ENCODE results near the gene CLASP1. TPM values are rescaled to one million over a fixed set of nuclear protein-coding genes. Genes with fewer than 3 reads are reported as not detected.

Gene CLASP1
- total RNA-seq, 1 donor from 2014 or later = 163 TPM

- Mint-ChIP-seq H3K36me3 (ENCODE audit: unreplicated experiment) (no peaks in the 10 kb centered on the region), H3K27me3 (ENCODE audit: unreplicated experiment) (no peaks in the 10 kb centered on the region), H3K27ac (ENCODE audit: unreplicated experiment) (no peak overlapping the region), H3K9me3 (ENCODE audit: unreplicated experiment) (no peaks in the 10 kb centered on the region), H3K4me1 (ENCODE audit: low read depth, unreplicated experiment) (no peaks in the 10 kb centered on the region), H3K4me3 (ENCODE audit: unreplicated experiment) (no peak overlapping the region)
- DNase-seq = no peak
- TF ChIP-seq CTCF (IDR thresholded peaks at IDR 0.05; ENCODE audit: partially characterized antibody, unreplicated experiment) = no peak
These were observed 239.3 kb downstream of the CLASP1 start for GRCh38 chr2:121409966-121410365.

GRCh38 chr2:121409388-121409787 is 239.9 kb downstream of the CLASP1 start:
- Mint-ChIP-seq H3K4me3 (ENCODE audit: unreplicated experiment) (no peak overlapping the region), H3K27ac (ENCODE audit: unreplicated experiment) (no peak overlapping the region), H3K27me3 (ENCODE audit: unreplicated experiment) (no peaks in the 10 kb centered on the region), H3K9me3 (ENCODE audit: unreplicated experiment) (no peaks in the 10 kb centered on the region), H3K36me3 (ENCODE audit: unreplicated experiment) (no peaks in the 10 kb centered on the region), H3K4me1 (ENCODE audit: low read depth, unreplicated experiment) (no peaks in the 10 kb centered on the region)
- no peak for DNase-seq
- no peak for TF ChIP-seq CTCF (IDR thresholded peaks at IDR 0.05; ENCODE audit: partially characterized antibody, unreplicated experiment)

GRCh38 chr2:121408641-121409040 is 240.6 kb downstream of the CLASP1 start:
- Mint-ChIP-seq H3K4me3 (ENCODE audit: unreplicated experiment) (no peak overlapping the region), H3K9me3 (ENCODE audit: unreplicated experiment) (no peaks in the 10 kb centered on the region), H3K27me3 (ENCODE audit: unreplicated experiment) (no peaks in the 10 kb centered on the region), H3K27ac (ENCODE audit: unreplicated experiment) (no peak overlapping the region), H3K4me1 (ENCODE audit: low read depth, unreplicated experiment) (no peaks in the 10 kb centered on the region), H3K36me3 (ENCODE audit: unreplicated experiment) (no peaks in the 10 kb centered on the region)
- DNase-seq = no peak
- TF ChIP-seq CTCF (IDR thresholded peaks at IDR 0.05; ENCODE audit: partially characterized antibody, unreplicated experiment) = no peak

GRCh38 chr2:121405233-121405632 is 244.0 kb downstream of the CLASP1 start:
- Mint-ChIP-seq H3K9me3 (ENCODE audit: unreplicated experiment) (no peaks in the 10 kb centered on the region), H3K27me3 (ENCODE audit: unreplicated experiment) (no peaks in the 10 kb centered on the region), H3K36me3 (ENCODE audit: unreplicated experiment) (no peaks in the 10 kb centered on the region), H3K27ac (ENCODE audit: unreplicated experiment) (no peak overlapping the region), H3K4me1 (ENCODE audit: low read depth, unreplicated experiment) (no peaks in the 10 kb centered on the region), H3K4me3 (ENCODE audit: unreplicated experiment) (no peak overlapping the region)
- TF ChIP-seq CTCF (IDR thresholded peaks at IDR 0.05; ENCODE audit: partially characterized antibody, unreplicated experiment) = no peak
- no peak for DNase-seq

GRCh38 chr2:121400201-121400600 is 249.1 kb downstream of the CLASP1 start:
- no peak overlapping the region for H3K27ac Mint-ChIP-seq (ENCODE audit: unreplicated experiment)
- no peak for TF ChIP-seq CTCF (IDR thresholded peaks at IDR 0.05; ENCODE audit: partially characterized antibody, unreplicated experiment)
- no peak for DNase-seq
- no peak overlapping the region for H3K4me3 Mint-ChIP-seq (ENCODE audit: unreplicated experiment)
- H3K36me3 Mint-ChIP-seq (ENCODE audit: unreplicated experiment) = no peaks in the 10 kb centered on the region
- no peaks in the 10 kb centered on the region for H3K9me3 Mint-ChIP-seq (ENCODE audit: unreplicated experiment)
- H3K4me1 Mint-ChIP-seq (ENCODE audit: low read depth, unreplicated experiment) = peaks cover 1% of the 10 kb centered on the region
- no peaks in the 10 kb centered on the region for H3K27me3 Mint-ChIP-seq (ENCODE audit: unreplicated experiment)

Data from glutamatergic neuron (in vitro differentiated cells).